HCT116 (cell line): ENCODE measurements around the gene AK2. TPM values are rescaled to one million over a fixed set of nuclear protein-coding genes. Genes with fewer than 3 reads are reported as not detected.

ENCODE experiments used
- ATAC-seq: fragments of 200-7000 bp; cut with Tn5 transposase; 2 replicates; pipeline ENCODE4 v1.9.1; 2020; ENCODE audit warnings: mild to moderate bottlenecking, moderate library complexity
- BruUV-seq: library from RNA; stranded (reverse); fragments of 400-500 nt; replicated peaks from 2 replicates; lab custom pipeline; 2021; lab: Mats Ljungman, UMichigan
- CTCF ChIA-PET: fragments of 300-600 bp; sonication (Branson Sonifier 250); formaldehyde crosslinking; loops from one replicate; lab custom pipeline; 2021; ENCODE audit warnings: antibody characterized with exemption; lab: Charles Lee
- POLR2A ChIA-PET: fragments of 300-600, 350-600 bp; sonication (Branson Sonifier 250); formaldehyde crosslinking; loops from one replicate; lab custom pipeline; 2021; ENCODE audit warnings: antibody characterized with exemption; lab: Charles Lee
- RAD21 ChIA-PET, 2 experiments: fragments of 300-600 bp; sonication (Branson Sonifier 250); formaldehyde crosslinking; loops; one replicate each; lab custom pipeline; 2023; ENCODE audit warnings: low total read pairs in 2 of 2; ENCODE audit not compliant: uncharacterized antibody in 2 of 2, unreplicated experiment in 2 of 2, low non-redundant PET in 1 of 2; lab: Charles Lee
- DNase-seq: peaks from one replicate; pipeline ENCODE4 v3.0.0-alpha.2; 2010; ENCODE audit warnings: low read depth, low spot score
- H2AFZ ChIP-seq: fragments of 200-600 bp; shearing (Covaris generic), sonication (generic); 2 replicates; pipeline ENCODE4 v1.6.1; 2017; ENCODE audit warnings: low read depth, mixed run types, mixed read lengths, antibody characterized with exemption, low read length; ENCODE audit not compliant: poor library complexity, severe bottlenecking
- H3K27ac ChIP-seq: 2 replicates; pipeline ENCODE4 v1.5.1; 2012; ENCODE audit warnings: low read depth, low read length
- H3K27me3 ChIP-seq: fragments of 200-600 bp; sonication (generic); 2 replicates; pipeline ENCODE4 v1.6.1; 2016; ENCODE audit warnings: mixed run types, low read length, mixed read lengths; ENCODE audit not compliant: insufficient read depth
- H3K36me3 ChIP-seq, 2 experiments: fragments of 200-500 bp in 1 of 2; fragments of 200-600 bp in 1 of 2; sonication (Bioruptor generic) in 1 of 2; sonication (generic) in 1 of 2; 2 replicates each; pipeline versions ENCODE4 v1.5.1 to v1.6.1; 2014 to 2016; ENCODE audit warnings: low read length in 2 of 2, inconsistent platforms in 1 of 2, mixed read lengths in 1 of 2, mixed run types in 1 of 2; ENCODE audit not compliant: insufficient read depth in 2 of 2, control insufficient read depth in 1 of 2
- H3K4me1 ChIP-seq, 2 experiments: fragments of 200-600 bp in 1 of 2; sonication (generic) in 1 of 2; 2 replicates each; pipeline versions ENCODE4 v1.5.1 to v1.6.1; 2012 to 2017; ENCODE audit warnings: low read length in 2 of 2, inconsistent platforms in 1 of 2, mild to moderate bottlenecking in 1 of 2, mixed read lengths in 1 of 2, mixed run types in 1 of 2, moderate library complexity in 1 of 2; ENCODE audit not compliant: insufficient read depth in 2 of 2, control insufficient read depth in 1 of 2
- H3K4me2 ChIP-seq: fragments of 200-600 bp; sonication (generic); 2 replicates; pipeline ENCODE4 v1.6.1; 2017; ENCODE audit warnings: mixed run types, low read length, mixed read lengths
- H3K4me3 ChIP-seq, 2 experiments: fragments of 200-600 bp in 1 of 2; sonication (generic) in 1 of 2; replicated peaks in 1 of 2; 2 replicates each; pipeline ENCODE4 v1.5.1; 2011 to 2016; ENCODE audit warnings: low read length in 2 of 2, control low read depth in 1 of 2, low read depth in 1 of 2, mild to moderate bottlenecking in 1 of 2, mixed read lengths in 1 of 2, mixed run types in 1 of 2
- H3K79me2 ChIP-seq: fragments of 200-600 bp; sonication (generic); 2 replicates; pipeline ENCODE4 v1.6.1; 2017; ENCODE audit warnings: mild to moderate bottlenecking, mixed run types, low read length, moderate library complexity, mixed read lengths; ENCODE audit not compliant: insufficient read depth
- H3K9ac ChIP-seq: fragments of 200-600 bp; sonication (generic); 2 replicates; pipeline ENCODE4 v1.6.1; 2016; ENCODE audit warnings: low read length, mixed read lengths
- H3K9me2 ChIP-seq: fragments of 200-600 bp; sonication (generic), shearing (Covaris generic); 2 replicates; pipeline ENCODE4 v1.6.1; 2017; ENCODE audit warnings: mixed run types, mild to moderate bottlenecking, moderate library complexity; ENCODE audit not compliant: insufficient read depth
- H3K9me3 ChIP-seq, 2 experiments: fragments of 200-500 bp in 1 of 2; fragments of 200-600 bp in 1 of 2; sonication (Bioruptor generic) in 1 of 2; sonication (generic) in 1 of 2; 2 replicates each; pipeline ENCODE4 v1.6.1; 2014 to 2017; ENCODE audit warnings: low read length in 2 of 2, mixed read lengths in 2 of 2, inconsistent platforms in 1 of 2, low read depth in 1 of 2, mild to moderate bottlenecking in 1 of 2, mixed run types in 1 of 2, moderate library complexity in 1 of 2; ENCODE audit not compliant: control insufficient read depth in 1 of 2, insufficient read depth in 1 of 2
- H4K20me1 ChIP-seq: fragments of 200-600 bp; sonication (generic), shearing (Covaris generic); 2 replicates; pipeline ENCODE4 v1.6.1; 2017; ENCODE audit warnings: mixed run types, mild to moderate bottlenecking, moderate library complexity; ENCODE audit not compliant: insufficient read depth
- CEBPB ChIP-seq: IDR thresholded peaks from 2 replicates; pipeline ENCODE4 v1.6.1; 2012; ENCODE audit warnings: low read depth
- ELF1 ChIP-seq: IDR thresholded peaks from 2 replicates; pipeline ENCODE4 v1.6.1; 2012; ENCODE audit warnings: low read depth, borderline replicate concordance
- EZH2phosphoT487 ChIP-seq: fragments of 200-600 bp; IDR thresholded peaks from 2 replicates; pipeline ENCODE4 v1.6.1; 2018; ENCODE audit warnings: antibody characterized with exemption, borderline replicate concordance
- FOSL1 ChIP-seq: IDR thresholded peaks from 2 replicates; pipeline ENCODE4 v1.6.1; 2012; ENCODE audit warnings: low read depth
- POLR2A ChIP-seq: IDR thresholded peaks from 2 replicates; pipeline ENCODE4 v1.7.0; 2011; ENCODE audit warnings: borderline replicate concordance; ENCODE audit not compliant: insufficient read depth, insufficient read length; ENCODE audit errors: extremely low read depth
- RAD21 ChIP-seq: IDR thresholded peaks from 2 replicates; pipeline ENCODE4 v1.6.1; 2012; ENCODE audit warnings: low read depth, mild to moderate bottlenecking
- YY1 ChIP-seq: IDR thresholded peaks from 2 replicates; pipeline ENCODE4 v1.6.1; 2011; ENCODE audit warnings: low read length, low read depth, moderate library complexity, mild to moderate bottlenecking; ENCODE audit not compliant: insufficient replicate concordance; ENCODE audit errors: extremely low read depth
- intact Hi-C: fragments of 100-400 bp; cut with micrococcal nuclease; formaldehyde crosslinking; loops from 2 replicates; pipeline ENCODE4 v1.10.0; 2022
- total RNA-seq: library from RNA; stranded (reverse); gene quantifications from one replicate; pipeline ENCODE4 v1.2.1, GENCODE V29; 2021; ENCODE audit not compliant: unreplicated experiment
- TF ChIP-seq, protein P1 (sequence below): IDR thresholded peaks from 2 replicates; pipeline ENCODE4 v1.6.1; 2012
- TF ChIP-seq, protein P2 (sequence below), 3 experiments: fragments of 200-600 bp in 1 of 3; sonication (generic) in 1 of 3; IDR thresholded peaks in 2 of 3; conservative IDR thresholded peaks in 1 of 3; 2 replicates each; pipeline ENCODE4 v1.5.1; 2012 to 2017; ENCODE audit warnings: low read depth in 2 of 3, low read length in 2 of 3, antibody characterized with exemption in 1 of 3, borderline replicate concordance in 1 of 3, control low read depth in 1 of 3, mild to moderate bottlenecking in 1 of 3, mixed read lengths in 1 of 3, mixed run types in 1 of 3, moderate library complexity in 1 of 3; ENCODE audit not compliant: insufficient read depth in 1 of 3

The AK2 gene
- total RNA-seq, 1 experiment from 2014 or later, result 233 TPM

DNA sequence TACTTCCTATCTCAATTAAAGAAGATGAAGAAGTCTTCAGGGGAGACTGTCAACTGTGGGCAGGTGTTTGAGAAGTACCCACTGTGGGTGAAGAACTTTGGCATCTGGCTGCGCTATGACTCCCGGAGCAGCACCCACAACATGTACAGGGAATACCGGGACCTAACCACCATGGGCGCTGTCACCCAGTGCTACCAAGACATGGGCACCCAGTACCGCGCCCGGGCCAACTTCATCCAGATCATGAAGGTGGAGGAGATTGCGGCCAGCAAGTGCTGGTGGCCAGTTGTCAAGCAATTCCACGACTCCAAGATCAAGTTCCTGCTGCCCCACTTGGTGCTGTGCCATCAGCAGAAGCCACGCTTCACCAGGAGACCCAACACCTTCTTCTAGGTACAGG lies 56.6 kb downstream of the AK2 start:
- ATAC-seq (no peak), DNase-seq (no peak)
- H3K27me3 ChIP-seq, result no peaks in the 10 kb centered on the region
- H3K4me1 ChIP-seq, result peaks cover 0 to 10% of the 10 kb centered on the region in 2 experiments; a peak in 1 of 4 replicates
- BruUV-seq, result no TSS peak
- intact Hi-C loops, result no loop called here
- no peaks in the 10 kb centered on the region for H3K9me2 ChIP-seq
- H3K36me3 ChIP-seq, result no peaks in the 10 kb centered on the region
- CTCF ChIA-PET, result no interaction called here
- RAD21 ChIA-PET, result no interaction called here
- H3K79me2 ChIP-seq, result no peaks in the 10 kb centered on the region
- H4K20me1 ChIP-seq, result no peaks in the 10 kb centered on the region
- POLR2A ChIA-PET, result no interaction called here
- no peak overlapping the region for H3K4me3 ChIP-seq
- no peak overlapping the region for H3K4me2 ChIP-seq
- no peak for TF ChIP-seq RAD21
- TF ChIP-seq, protein P1, sequence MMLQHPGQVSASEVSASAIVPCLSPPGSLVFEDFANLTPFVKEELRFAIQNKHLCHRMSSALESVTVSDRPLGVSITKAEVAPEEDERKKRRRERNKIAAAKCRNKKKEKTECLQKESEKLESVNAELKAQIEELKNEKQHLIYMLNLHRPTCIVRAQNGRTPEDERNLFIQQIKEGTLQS, result no peak
- no peak overlapping the region for H3K9ac ChIP-seq
- H2AFZ ChIP-seq, result no peak overlapping the region
- H3K27ac ChIP-seq, result no peak overlapping the region
- H3K9me3 ChIP-seq, result no peaks in the 10 kb centered on the region

DNA sequence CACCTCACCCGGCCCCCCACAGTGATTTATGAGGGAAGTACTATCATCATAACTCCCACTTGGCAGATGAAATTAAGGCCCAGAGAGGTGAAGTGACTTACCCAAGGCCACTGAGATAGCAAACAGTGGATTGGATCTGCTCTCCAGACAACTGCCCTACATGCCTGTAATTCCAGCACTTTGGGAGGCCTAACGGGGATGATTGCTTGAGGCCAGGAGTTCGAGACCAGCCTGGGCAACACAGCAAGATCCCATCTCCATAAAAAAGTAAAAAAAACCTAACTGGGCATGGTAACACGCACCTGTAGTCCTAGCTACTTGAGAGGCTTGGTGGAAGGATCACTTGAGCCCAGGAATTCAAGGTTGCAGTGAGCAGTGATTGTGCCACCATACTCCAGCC lies 57.8 kb downstream of the AK2 start:
- no TSS peak for BruUV-seq

More for the DNA sequence above, 57.8 kb downstream of the AK2 start:
- Histone ChIP-seq H3K9me2 (no peaks in the 10 kb centered on the region), H3K9ac (no peak overlapping the region), H3K4me3 (no peak overlapping the region), H3K4me1 (peaks cover 0 to 10% of the 10 kb centered on the region in 2 experiments; a peak in 1 of 4 replicates), H3K36me3 (no peaks in the 10 kb centered on the region), H3K9me3 (no peaks in the 10 kb centered on the region), H3K27ac (no peak overlapping the region), H2AFZ (no peak overlapping the region), H3K27me3 (no peaks in the 10 kb centered on the region), H4K20me1 (no peaks in the 10 kb centered on the region), H3K79me2 (no peaks in the 10 kb centered on the region), H3K4me2 (no peak overlapping the region)
- TF ChIP-seq FOSL1 (no peak), ELF1 (no peak), POLR2A (no peak), CEBPB (no peak), YY1 (no peak), EZH2phosphoT487 (no peak)
- TF ChIP-seq, protein P2, sequence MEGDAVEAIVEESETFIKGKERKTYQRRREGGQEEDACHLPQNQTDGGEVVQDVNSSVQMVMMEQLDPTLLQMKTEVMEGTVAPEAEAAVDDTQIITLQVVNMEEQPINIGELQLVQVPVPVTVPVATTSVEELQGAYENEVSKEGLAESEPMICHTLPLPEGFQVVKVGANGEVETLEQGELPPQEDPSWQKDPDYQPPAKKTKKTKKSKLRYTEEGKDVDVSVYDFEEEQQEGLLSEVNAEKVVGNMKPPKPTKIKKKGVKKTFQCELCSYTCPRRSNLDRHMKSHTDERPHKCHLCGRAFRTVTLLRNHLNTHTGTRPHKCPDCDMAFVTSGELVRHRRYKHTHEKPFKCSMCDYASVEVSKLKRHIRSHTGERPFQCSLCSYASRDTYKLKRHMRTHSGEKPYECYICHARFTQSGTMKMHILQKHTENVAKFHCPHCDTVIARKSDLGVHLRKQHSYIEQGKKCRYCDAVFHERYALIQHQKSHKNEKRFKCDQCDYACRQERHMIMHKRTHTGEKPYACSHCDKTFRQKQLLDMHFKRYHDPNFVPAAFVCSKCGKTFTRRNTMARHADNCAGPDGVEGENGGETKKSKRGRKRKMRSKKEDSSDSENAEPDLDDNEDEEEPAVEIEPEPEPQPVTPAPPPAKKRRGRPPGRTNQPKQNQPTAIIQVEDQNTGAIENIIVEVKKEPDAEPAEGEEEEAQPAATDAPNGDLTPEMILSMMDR (IDR thresholded peaks at IDR 0.05 in 2 of 3, conservative IDR thresholded peaks at IDR 0.05 in 1 of 3; ENCODE audit: borderline replicate concordance in 1 of 3, insufficient read depth in 1 of 3, low read depth in 2 of 3, low read length in 2 of 3), result no peak
- DNase-seq (no peak), ATAC-seq (no peak)
- ChIA-PET RAD21 (no interaction called here), POLR2A (no interaction called here), CTCF (no interaction called here)
- intact Hi-C loops, result no loop called here
